IPS-18c (cell line): ENCODE results near the gene RNF34.

Experiments used
- H3K4me3 ChIP-seq: 2 replicates; pipeline ENCODE4 v1.7.0; 2013; ENCODE audit warnings: low read depth, mild to moderate bottlenecking, low read length, moderate library complexity; ENCODE audit not compliant: insufficient read depth
- H3K9me3 ChIP-seq: one replicate; pipeline ENCODE4 v1.6.1; 2013; ENCODE audit warnings: mild to moderate bottlenecking, low read length, moderate library complexity; ENCODE audit not compliant: control insufficient read depth, insufficient read depth

The RNF34 gene

GRCh38 chr12:121423682-121424623 is 24.0 kb downstream of the RNF34 start:
- H3K9me3 ChIP-seq: no peaks in the 10 kb centered on the region
- no peak overlapping the region for H3K4me3 ChIP-seq

GRCh38 chr12:121424624-121424975 is 24.7 kb downstream of the RNF34 start:
- H3K4me3 ChIP-seq: no peak overlapping the region

GRCh38 chr12:121427556-121428050 is 27.7 kb downstream of the RNF34 start:
- H3K4me3 ChIP-seq: no peak overlapping the region
- no peaks in the 10 kb centered on the region for H3K9me3 ChIP-seq

More at GRCh38 chr12:121424624-121424975, 24.7 kb downstream of the RNF34 start:
- H3K9me3 ChIP-seq: no peaks in the 10 kb centered on the region

- no peak overlapping the region for H3K4me3 ChIP-seq
- no peaks in the 10 kb centered on the region for H3K9me3 ChIP-seq
These were observed 29.0 kb downstream of the RNF34 start for GRCh38 chr12:121428883-121429282.

- no peak overlapping the region for H3K4me3 ChIP-seq
- no peaks in the 10 kb centered on the region for H3K9me3 ChIP-seq
These were observed 31.0 kb downstream of the RNF34 start for GRCh38 chr12:121430833-121431415.

- no peak overlapping the region for H3K4me3 ChIP-seq
- H3K9me3 ChIP-seq: no peaks in the 10 kb centered on the region
These were observed 33.0 kb downstream of the RNF34 start for GRCh38 chr12:121432740-121433480.

GRCh38 chr12:121436706-121437105 is 36.8 kb downstream of the RNF34 start:
- Histone ChIP-seq H3K4me3 (no peak overlapping the region), H3K9me3 (no peaks in the 10 kb centered on the region)

- no peaks in the 10 kb centered on the region for H3K9me3 ChIP-seq
These were observed 39.0 kb downstream of the RNF34 start for GRCh38 chr12:121438905-121439304.

GRCh38 chr12:121439715-121440114 is 39.8 kb downstream of the RNF34 start:
- H3K4me3 ChIP-seq: no peak overlapping the region
- H3K9me3 ChIP-seq: no peaks in the 10 kb centered on the region

More at GRCh38 chr12:121438905-121439304, 39.0 kb downstream of the RNF34 start:
- no peak overlapping the region for H3K4me3 ChIP-seq

GRCh38 chr12:121440768-121441167 is 40.9 kb downstream of the RNF34 start:
- Histone ChIP-seq H3K9me3 (no peaks in the 10 kb centered on the region), H3K4me3 (no peak overlapping the region)

GRCh38 chr12:121441555-121441954 is 41.6 kb downstream of the RNF34 start:
- Histone ChIP-seq H3K4me3 (no peak overlapping the region), H3K9me3 (no peaks in the 10 kb centered on the region)

- no peak overlapping the region for H3K4me3 ChIP-seq
These were observed 42.4 kb downstream of the RNF34 start for GRCh38 chr12:121442028-121442948.

GRCh38 chr12:121443193-121443870 is 43.4 kb downstream of the RNF34 start:
- Histone ChIP-seq H3K4me3 (no peak overlapping the region), H3K9me3 (no peaks in the 10 kb centered on the region)

More at GRCh38 chr12:121442028-121442948, 42.4 kb downstream of the RNF34 start:
- no peaks in the 10 kb centered on the region for H3K9me3 ChIP-seq

GRCh38 chr12:121443911-121444841 is 44.3 kb downstream of the RNF34 start:
- Histone ChIP-seq H3K4me3 (no peak overlapping the region), H3K9me3 (no peaks in the 10 kb centered on the region)

GRCh38 chr12:121444842-121445202 is 44.9 kb downstream of the RNF34 start:
- Histone ChIP-seq H3K9me3 (no peaks in the 10 kb centered on the region), H3K4me3 (no peak overlapping the region)
